GM19455 (cell line): ENCODE measurements around the gene NHSL1.

Experiments
- ATAC-seq: cut with Tn5 transposase; IDR thresholded peaks from one replicate; pipeline ENCODE4 v1.9.1; 2021; ENCODE audit not compliant: unreplicated experiment

NHSL1 gene

GRCh38 chr6:138374815-138375214 lies 124.5 kb downstream of the NHSL1 start:
- no peak for ATAC-seq

- no peak for ATAC-seq
Measured at GRCh38 chr6:138374230-138374629, 125.1 kb downstream of the NHSL1 start.

GRCh38 chr6:138372711-138373463 lies 126.4 kb downstream of the NHSL1 start:
- no peak for ATAC-seq
